ENCODE measurements around the gene PIGU. TPM values are rescaled to one million over a fixed set of nuclear protein-coding genes. Genes with fewer than 3 reads are reported as not detected.

PIGU gene
- total RNA-seq, 4 donors from 2014 or later, result 13.6 to 21.7 (median 16.2) TPM

DNA sequence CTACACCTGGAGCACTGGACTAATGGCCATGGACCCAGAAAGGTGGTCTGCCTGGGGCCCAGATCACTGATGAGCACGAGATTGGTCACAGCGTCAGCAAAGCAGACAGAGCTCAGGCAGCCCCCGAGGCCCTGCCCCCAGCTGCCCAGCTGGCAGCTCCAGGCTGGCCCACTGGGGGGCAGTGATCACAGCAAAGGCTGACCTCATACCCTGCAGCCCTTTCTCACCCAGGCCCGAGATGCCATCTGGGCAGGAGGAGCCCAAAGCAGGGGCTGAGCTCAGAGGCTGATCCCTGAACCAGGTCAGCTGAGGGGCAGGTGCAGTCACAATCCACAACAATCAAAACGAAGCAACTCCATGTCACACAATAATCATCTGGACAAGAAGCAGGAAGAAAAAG lies 114.3 kb downstream of the PIGU start:
- Histone ChIP-seq H3K4me3 (no peak overlapping the region), H3K9me3 (no peaks in the 10 kb centered on the region), H3K4me1 (peaks cover 17% of the 10 kb centered on the region), H3K27ac (no peak overlapping the region), H3K36me3 (peaks cover 9% of the 10 kb centered on the region), H3K27me3 (no peaks in the 10 kb centered on the region)
- WGBS, result 61% methylated on average over 4 of the region's 5 CpGs
- TF ChIP-seq POLR2A (IDR thresholded peaks at IDR 0.05), result no peak
- TF ChIP-seq, protein P1, sequence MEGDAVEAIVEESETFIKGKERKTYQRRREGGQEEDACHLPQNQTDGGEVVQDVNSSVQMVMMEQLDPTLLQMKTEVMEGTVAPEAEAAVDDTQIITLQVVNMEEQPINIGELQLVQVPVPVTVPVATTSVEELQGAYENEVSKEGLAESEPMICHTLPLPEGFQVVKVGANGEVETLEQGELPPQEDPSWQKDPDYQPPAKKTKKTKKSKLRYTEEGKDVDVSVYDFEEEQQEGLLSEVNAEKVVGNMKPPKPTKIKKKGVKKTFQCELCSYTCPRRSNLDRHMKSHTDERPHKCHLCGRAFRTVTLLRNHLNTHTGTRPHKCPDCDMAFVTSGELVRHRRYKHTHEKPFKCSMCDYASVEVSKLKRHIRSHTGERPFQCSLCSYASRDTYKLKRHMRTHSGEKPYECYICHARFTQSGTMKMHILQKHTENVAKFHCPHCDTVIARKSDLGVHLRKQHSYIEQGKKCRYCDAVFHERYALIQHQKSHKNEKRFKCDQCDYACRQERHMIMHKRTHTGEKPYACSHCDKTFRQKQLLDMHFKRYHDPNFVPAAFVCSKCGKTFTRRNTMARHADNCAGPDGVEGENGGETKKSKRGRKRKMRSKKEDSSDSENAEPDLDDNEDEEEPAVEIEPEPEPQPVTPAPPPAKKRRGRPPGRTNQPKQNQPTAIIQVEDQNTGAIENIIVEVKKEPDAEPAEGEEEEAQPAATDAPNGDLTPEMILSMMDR (IDR thresholded peaks at IDR 0.05), result no peak
- no peak for TF ChIP-seq POLR2AphosphoS5 (IDR thresholded peaks at IDR 0.05)
- TF ChIP-seq EP300 (IDR thresholded peaks at IDR 0.05), result no peak
- DNase-seq (ENCODE audit: low spot score in 2 of 2), result no peak

DNA sequence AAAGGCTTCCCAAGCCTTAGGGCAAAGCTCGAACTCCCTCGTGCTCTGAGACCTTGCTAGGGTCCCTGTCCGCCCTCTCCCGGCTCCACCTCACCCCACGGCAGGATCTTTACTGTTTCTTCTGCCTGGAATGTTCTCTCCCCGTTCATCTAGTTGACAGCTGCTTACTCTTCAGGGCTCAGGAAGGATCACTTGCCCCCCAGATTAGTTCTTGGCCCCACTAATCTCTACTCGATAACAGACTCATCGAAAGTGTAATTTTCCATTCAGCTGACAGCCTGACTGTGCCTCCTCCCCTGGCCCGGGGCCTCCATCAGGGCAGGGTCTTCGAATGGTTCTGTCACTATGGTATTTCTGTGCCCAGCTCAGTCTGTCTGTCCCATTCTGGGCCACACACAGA lies 115.2 kb downstream of the PIGU start:
- no peak for DNase-seq (ENCODE audit: low spot score in 2 of 2)
- TF ChIP-seq POLR2A (IDR thresholded peaks at IDR 0.05), result no peak
- TF ChIP-seq POLR2AphosphoS5 (IDR thresholded peaks at IDR 0.05), result no peak
- H3K4me1 ChIP-seq, result peaks cover 20% of the 10 kb centered on the region
- H3K4me3 ChIP-seq, result no peak overlapping the region
- no peak overlapping the region for H3K27ac ChIP-seq
- 77% methylated on average over 10 of the region's 10 CpGs for WGBS
- peaks cover 1% of the 10 kb centered on the region for H3K36me3 ChIP-seq
- no peaks in the 10 kb centered on the region for H3K27me3 ChIP-seq
- H3K9me3 ChIP-seq, result no peaks in the 10 kb centered on the region

GRCh38 chr20:34560614-34561013 lies 116.3 kb downstream of the PIGU start:
- H3K4me3 ChIP-seq, result no peak overlapping the region
- no peak for DNase-seq (ENCODE audit: low spot score in 2 of 2)
- no peaks in the 10 kb centered on the region for H3K36me3 ChIP-seq
- H3K27ac ChIP-seq, result no peak overlapping the region
- peaks cover 20% of the 10 kb centered on the region for H3K4me1 ChIP-seq
- H3K27me3 ChIP-seq, result no peaks in the 10 kb centered on the region
- 81% methylated on average over 7 of the region's 7 CpGs for WGBS
- no peak for TF ChIP-seq EP300 (IDR thresholded peaks at IDR 0.05)
- TF ChIP-seq POLR2AphosphoS5 (IDR thresholded peaks at IDR 0.05), result no peak
- no peak for TF ChIP-seq POLR2A (IDR thresholded peaks at IDR 0.05)
- TF ChIP-seq, protein P1 (IDR thresholded peaks at IDR 0.05), result no peak
- no peaks in the 10 kb centered on the region for H3K9me3 ChIP-seq

GRCh38 chr20:34560141-34560523 lies 116.8 kb downstream of the PIGU start:
- TF ChIP-seq POLR2AphosphoS5 (IDR thresholded peaks at IDR 0.05) (no peak), POLR2A (IDR thresholded peaks at IDR 0.05) (no peak), EP300 (IDR thresholded peaks at IDR 0.05) (no peak)
- TF ChIP-seq, protein P1 (IDR thresholded peaks at IDR 0.05), result no peak
- no peak overlapping the region for H3K27ac ChIP-seq
- no peaks in the 10 kb centered on the region for H3K9me3 ChIP-seq
- H3K4me1 ChIP-seq, result peaks cover 20% of the 10 kb centered on the region
- 75% methylated on average over 10 of the region's 12 CpGs for WGBS
- H3K27me3 ChIP-seq, result no peaks in the 10 kb centered on the region
- H3K36me3 ChIP-seq, result no peaks in the 10 kb centered on the region
- H3K4me3 ChIP-seq, result no peak overlapping the region
- no peak for DNase-seq (ENCODE audit: low spot score in 2 of 2)

GRCh38 chr20:34559311-34560140 lies 117.4 kb downstream of the PIGU start:
- TF ChIP-seq POLR2AphosphoS5 (IDR thresholded peaks at IDR 0.05), result no peak
- TF ChIP-seq EP300 (IDR thresholded peaks at IDR 0.05), result no peak
- TF ChIP-seq, protein P1 (IDR thresholded peaks at IDR 0.05), result no peak
- no peak for TF ChIP-seq POLR2A (IDR thresholded peaks at IDR 0.05)
- Histone ChIP-seq H3K36me3 (no peaks in the 10 kb centered on the region), H3K9me3 (no peaks in the 10 kb centered on the region), H3K27me3 (no peaks in the 10 kb centered on the region), H3K4me3 (peak overlapping the region; percentile 59), H3K4me1 (peaks cover 20% of the 10 kb centered on the region), H3K27ac (peak overlapping the region; percentile 84)
- 64% methylated on average over 25 of the region's 43 CpGs for WGBS
- DNase-seq (ENCODE audit: low spot score in 2 of 2), result no peak
